K562 (cell line): ENCODE results near the gene ADD3.

Source experiments
- CBX2 ChIP-seq: fragments of 200-600 bp; sonication (generic); IDR thresholded peaks from one replicate; pipeline ENCODE4 v1.6.1; 2012; ENCODE audit warnings: mild to moderate bottlenecking, low read length, inconsistent platforms; ENCODE audit not compliant: insufficient read depth, poor library complexity, severe bottlenecking
- LARP7 ChIP-seq: fragments of 450-650 bp; IDR thresholded peaks from 2 replicates; pipeline ENCODE4 v1.6.1; 2016
- NR3C1 ChIP-seq: sonication (generic); formaldehyde crosslinking; IDR thresholded peaks from 2 replicates; pipeline ENCODE4 v1.8.1; 2022; ENCODE audit warnings: missing genetic modification reagents
- ZNF717 ChIP-seq: fragments of 250-450 bp; sonication (Bioruptor Pico); IDR thresholded peaks from 2 replicates; pipeline ENCODE4 v1.5.0; 2021
- TF ChIP-seq, protein P1 (sequence below), 3 experiments: IDR thresholded peaks in 2 of 3; conservative IDR thresholded peaks in 1 of 3; 2 replicates each; pipeline ENCODE4 v1.5.1; 2011 to 2012; ENCODE audit warnings: low read length in 3 of 3, mild to moderate bottlenecking in 3 of 3, control low read depth in 2 of 3, improper control_type of control experiment in 1 of 3, inconsistent platforms in 1 of 3, low read depth in 1 of 3, mixed read lengths in 1 of 3, moderate library complexity in 1 of 3; ENCODE audit not compliant: insufficient read depth in 2 of 3

DNA sequence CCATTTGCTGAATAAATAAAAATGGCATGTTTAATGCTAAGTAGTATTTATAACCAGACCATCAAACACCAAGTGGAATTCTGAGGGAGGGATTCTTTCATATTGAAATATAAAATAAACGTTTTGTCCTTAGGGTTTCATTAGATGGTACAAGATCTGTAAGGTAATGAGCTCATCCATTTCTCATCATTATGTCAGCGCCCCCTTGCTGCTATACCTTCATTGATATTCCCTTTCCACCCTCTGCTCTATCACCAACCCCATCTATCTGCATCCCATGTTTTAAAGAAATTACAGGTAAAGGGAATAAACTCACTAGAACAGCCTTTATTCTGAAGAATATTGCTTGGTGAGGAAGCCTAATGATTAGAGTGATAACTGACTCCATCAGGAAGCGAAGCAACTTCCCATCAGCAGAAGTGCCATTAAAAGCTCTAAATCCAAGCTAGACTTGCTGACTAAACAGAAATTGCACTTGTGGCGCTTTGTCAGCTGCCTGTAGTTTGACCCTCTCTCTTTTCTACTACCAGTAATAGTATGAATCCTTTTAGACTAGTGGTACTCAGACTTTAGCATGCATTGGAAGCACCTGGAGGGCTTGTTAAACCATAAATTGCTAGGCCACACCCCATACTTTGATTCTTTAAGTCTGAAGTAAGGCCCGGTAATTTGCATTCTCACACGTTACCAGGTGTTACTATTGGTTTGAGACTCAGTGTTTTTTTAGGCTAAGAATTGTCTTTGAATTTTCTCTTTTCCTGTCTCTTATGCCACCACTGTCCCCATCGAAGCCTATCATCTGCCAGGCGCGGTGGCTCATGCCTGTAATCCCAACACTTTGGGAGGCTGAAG lies 27.5 kb downstream of the ADD3 start:
- TF ChIP-seq, protein P1, sequence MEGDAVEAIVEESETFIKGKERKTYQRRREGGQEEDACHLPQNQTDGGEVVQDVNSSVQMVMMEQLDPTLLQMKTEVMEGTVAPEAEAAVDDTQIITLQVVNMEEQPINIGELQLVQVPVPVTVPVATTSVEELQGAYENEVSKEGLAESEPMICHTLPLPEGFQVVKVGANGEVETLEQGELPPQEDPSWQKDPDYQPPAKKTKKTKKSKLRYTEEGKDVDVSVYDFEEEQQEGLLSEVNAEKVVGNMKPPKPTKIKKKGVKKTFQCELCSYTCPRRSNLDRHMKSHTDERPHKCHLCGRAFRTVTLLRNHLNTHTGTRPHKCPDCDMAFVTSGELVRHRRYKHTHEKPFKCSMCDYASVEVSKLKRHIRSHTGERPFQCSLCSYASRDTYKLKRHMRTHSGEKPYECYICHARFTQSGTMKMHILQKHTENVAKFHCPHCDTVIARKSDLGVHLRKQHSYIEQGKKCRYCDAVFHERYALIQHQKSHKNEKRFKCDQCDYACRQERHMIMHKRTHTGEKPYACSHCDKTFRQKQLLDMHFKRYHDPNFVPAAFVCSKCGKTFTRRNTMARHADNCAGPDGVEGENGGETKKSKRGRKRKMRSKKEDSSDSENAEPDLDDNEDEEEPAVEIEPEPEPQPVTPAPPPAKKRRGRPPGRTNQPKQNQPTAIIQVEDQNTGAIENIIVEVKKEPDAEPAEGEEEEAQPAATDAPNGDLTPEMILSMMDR (IDR thresholded peaks at IDR 0.05 in 2 of 3, conservative IDR thresholded peaks at IDR 0.05 in 1 of 3; ENCODE audit: insufficient read depth in 2 of 3, low read depth in 1 of 3, low read length in 3 of 3), result no peak; a peak in 1 of 6 replicates
- TF ChIP-seq CBX2 (no peak), NR3C1 (CRISPR knock-in tag) (no peak), LARP7 (no peak), ZNF717 (CRISPR knock-in tag) (no peak)
